HEK293T (cell line): Measurements from ENCODE around the gene NCF1.
"Not testable (repeated sequence)": the region's sequence is repeated elsewhere in the genome, so short reads cannot be mapped to it uniquely, and the experiment has no call there.

ENCODE experiments used
- CTCF ChIA-PET: fragments of 350-600 bp; formaldehyde crosslinking; extraction: SDS; loops from one replicate; lab custom pipeline; 2021; ENCODE audit warnings: antibody characterized with exemption, inconsistent platforms; lab: Yijun Ruan, JAX
- POLR2A ChIA-PET: fragments of 350-600 bp; formaldehyde crosslinking; extraction: SDS; loops from one replicate; lab custom pipeline; 2020; ENCODE audit warnings: antibody characterized with exemption, inconsistent platforms; lab: Yijun Ruan, JAX
- DNase-seq: peaks from one replicate; pipeline ENCODE4 v3.0.0; 2012; ENCODE audit warnings: mixed read lengths; ENCODE audit errors: extremely low spot score
- ARNT ChIP-seq: fragments of 450-650 bp; IDR thresholded peaks from 2 replicates; pipeline ENCODE4 v1.6.1; 2017; ENCODE audit warnings: mild to moderate bottlenecking
- BHLHE40 ChIP-seq: fragments of 450-650 bp; IDR thresholded peaks from 2 replicates; pipeline ENCODE4 v1.6.1; 2016; ENCODE audit warnings: mild to moderate bottlenecking, moderate library complexity, borderline replicate concordance
- CTBP1 ChIP-seq: fragments of 450-650 bp; IDR thresholded peaks from 2 replicates; pipeline ENCODE4 v1.6.1; 2016; ENCODE audit warnings: borderline replicate concordance
- ELF4 ChIP-seq: fragments of 450-650 bp; IDR thresholded peaks from 2 replicates; pipeline ENCODE4 v1.6.1; 2017; ENCODE audit warnings: antibody characterized with exemption
- FOXA1 ChIP-seq: fragments of 450-650 bp; IDR thresholded peaks from 2 replicates; pipeline ENCODE4 v1.6.1; 2016; ENCODE audit warnings: mild to moderate bottlenecking
- FOXK2 ChIP-seq: fragments of 450-650 bp; IDR thresholded peaks from 2 replicates; pipeline ENCODE4 v1.6.1; 2016; ENCODE audit warnings: mild to moderate bottlenecking
- FOXM1 ChIP-seq: fragments of 450-650 bp; IDR thresholded peaks from 2 replicates; pipeline ENCODE4 v1.6.1; 2017; ENCODE audit warnings: mild to moderate bottlenecking, borderline replicate concordance
- HDGF ChIP-seq: fragments of 450-650 bp; IDR thresholded peaks from 2 replicates; pipeline ENCODE4 v1.6.1; 2017; ENCODE audit warnings: antibody characterized with exemption, borderline replicate concordance
- L3MBTL2 ChIP-seq: fragments of 450-650 bp; conservative IDR thresholded peaks from 2 replicates; pipeline ENCODE4 v1.6.1; 2016; ENCODE audit warnings: mild to moderate bottlenecking
- LEF1 ChIP-seq: fragments of 450-650 bp; IDR thresholded peaks from 2 replicates; pipeline ENCODE4 v1.6.1; 2017; ENCODE audit warnings: mild to moderate bottlenecking, borderline replicate concordance
- NFRKB ChIP-seq: fragments of 450-650 bp; IDR thresholded peaks from 2 replicates; pipeline ENCODE4 v1.6.1; 2016; ENCODE audit warnings: mild to moderate bottlenecking, moderate library complexity
- SP1 ChIP-seq: fragments of 450-650 bp; IDR thresholded peaks from 2 replicates; pipeline ENCODE4 v1.6.1; 2017
- TARDBP ChIP-seq: fragments of 450-650 bp; IDR thresholded peaks from 2 replicates; pipeline ENCODE4 v1.6.1; 2016
- ZNF384 ChIP-seq: fragments of 450-650 bp; IDR thresholded peaks from 2 replicates; pipeline ENCODE4 v1.6.1; 2016
- TF ChIP-seq, protein P1 (sequence below): fragments of 450-650 bp; IDR thresholded peaks from 2 replicates; pipeline ENCODE4 v1.6.1; 2016

Gene NCF1

DNA sequence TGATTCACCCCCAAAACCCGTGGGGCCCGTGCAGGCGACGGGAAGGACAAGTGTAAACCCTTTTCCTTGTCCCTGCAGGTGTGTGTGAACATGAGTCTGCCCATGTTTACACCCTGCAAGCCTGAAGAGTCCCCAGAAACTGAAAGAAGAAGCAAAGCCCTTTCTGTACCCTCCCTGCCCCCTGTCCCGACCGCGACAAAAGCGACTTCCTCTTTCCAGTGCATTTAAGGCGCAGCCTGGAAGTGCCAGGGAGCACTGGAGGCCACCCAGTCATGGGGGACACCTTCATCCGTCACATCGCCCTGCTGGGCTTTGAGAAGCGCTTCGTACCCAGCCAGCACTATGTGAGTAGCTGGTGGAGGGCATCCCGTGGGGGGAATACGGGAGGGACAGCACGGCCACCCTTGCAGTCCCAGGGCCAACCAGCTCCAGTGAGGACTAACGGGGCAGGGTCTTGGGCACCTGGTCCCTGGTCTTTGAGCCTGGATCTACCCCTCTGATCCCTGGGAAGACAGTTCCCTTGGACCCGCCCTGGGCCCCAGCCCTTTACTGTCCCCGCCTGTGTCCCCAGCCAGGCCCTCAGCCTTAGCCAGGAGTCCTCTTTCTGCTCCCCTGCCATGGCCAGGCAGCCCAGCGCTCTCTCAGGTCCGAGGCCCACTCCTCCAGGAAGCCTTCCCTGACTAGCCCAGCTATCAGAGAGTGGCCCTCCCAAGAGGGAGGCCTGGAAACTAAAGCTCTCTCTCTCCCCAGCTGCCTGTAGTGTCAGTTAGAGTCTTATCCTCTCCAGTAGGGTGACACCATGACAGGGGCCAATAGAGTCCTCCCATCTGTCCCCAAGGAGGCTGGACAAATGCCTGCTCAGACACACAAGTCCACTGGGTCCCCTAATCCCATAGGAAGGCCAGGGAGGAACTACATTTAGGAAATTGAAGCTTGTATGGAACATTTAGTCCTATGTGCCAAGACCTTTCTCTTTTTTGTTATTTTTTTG lies at the start of gene NCF1:
Gene NCF1, plus strand, starts transcription at position 252 of the 991 bp plus-strand sequence. Its CDS starts 21 bp downstream, at position 273.
- DNase-seq, POLR2A ChIA-PET, CTCF ChIA-PET: not testable (repeated sequence)

DNA sequence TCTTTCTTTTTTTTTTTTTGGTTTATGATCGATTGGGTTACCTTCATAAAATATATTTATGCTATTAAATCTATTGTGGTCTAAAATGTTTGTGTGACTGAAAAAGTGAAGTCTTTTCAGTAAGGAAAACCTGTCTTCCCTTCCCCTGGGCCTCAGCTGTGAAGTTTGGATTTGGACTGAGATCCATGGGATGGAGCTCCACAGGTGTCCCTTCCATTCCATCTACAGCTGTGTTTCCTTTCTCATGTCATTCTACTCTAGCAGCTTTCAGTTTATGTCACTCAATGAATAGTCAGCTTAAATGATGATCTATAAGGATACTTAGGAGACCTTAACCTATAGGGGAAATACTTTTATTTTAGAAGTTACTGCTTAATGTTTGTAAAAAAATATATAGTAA lies 48.0 kb upstream of the NCF1 start:
- TF ChIP-seq TARDBP (no peak), ARNT (no peak), L3MBTL2 (no peak), FOXK2 (no peak), HDGF (no peak), LEF1 (no peak), NFRKB (no peak), FOXA1 (no peak), CTBP1 (no peak)
- TF ChIP-seq, protein P1, sequence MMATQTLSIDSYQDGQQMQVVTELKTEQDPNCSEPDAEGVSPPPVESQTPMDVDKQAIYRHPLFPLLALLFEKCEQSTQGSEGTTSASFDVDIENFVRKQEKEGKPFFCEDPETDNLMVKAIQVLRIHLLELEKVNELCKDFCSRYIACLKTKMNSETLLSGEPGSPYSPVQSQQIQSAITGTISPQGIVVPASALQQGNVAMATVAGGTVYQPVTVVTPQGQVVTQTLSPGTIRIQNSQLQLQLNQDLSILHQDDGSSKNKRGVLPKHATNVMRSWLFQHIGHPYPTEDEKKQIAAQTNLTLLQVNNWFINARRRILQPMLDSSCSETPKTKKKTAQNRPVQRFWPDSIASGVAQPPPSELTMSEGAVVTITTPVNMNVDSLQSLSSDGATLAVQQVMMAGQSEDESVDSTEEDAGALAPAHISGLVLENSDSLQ, result no peak
- POLR2A ChIA-PET, result no interaction called here
- CTCF ChIA-PET, result no interaction called here
- DNase-seq, result no peak

DNA sequence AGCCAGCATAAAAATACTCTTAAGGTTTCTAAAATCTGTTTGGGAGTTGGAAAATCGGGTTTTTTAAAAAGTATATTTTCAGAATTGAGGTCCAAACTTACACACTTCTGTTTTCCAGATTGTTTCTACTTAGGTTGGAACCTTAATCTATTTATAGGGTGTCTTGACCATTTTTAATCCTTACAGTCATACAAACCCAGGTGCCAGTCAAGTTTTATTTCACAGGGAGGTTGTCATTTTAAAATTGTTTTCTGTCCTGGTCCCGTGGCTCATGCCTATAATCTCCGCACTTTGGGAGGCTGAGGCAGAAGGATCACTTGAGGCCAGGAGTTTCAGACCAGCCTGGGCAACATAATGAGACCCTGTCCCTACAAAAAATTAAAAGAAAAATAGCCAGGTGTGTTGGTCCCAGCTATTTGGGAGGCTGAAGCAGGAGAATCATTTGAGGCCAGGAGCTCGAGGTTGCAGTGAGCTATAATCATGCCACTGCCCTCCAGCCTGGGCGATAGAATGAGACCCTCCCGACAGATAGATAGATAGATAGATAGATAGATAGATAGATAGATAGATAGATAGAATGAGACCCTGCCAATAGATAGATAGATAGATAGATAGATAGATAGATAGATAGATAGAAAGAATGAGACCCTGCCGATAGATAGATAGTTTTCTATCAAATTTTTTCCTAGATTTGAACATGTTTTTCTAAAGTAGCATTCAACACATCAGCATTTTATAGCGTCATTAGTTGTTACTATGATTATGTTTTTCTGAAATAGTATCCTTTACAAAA lies 47.3 kb upstream of the NCF1 start:
- TF ChIP-seq LEF1 (no peak), FOXA1 (no peak), HDGF (no peak), ELF4 (no peak), FOXM1 (no peak), ZNF384 (no peak), SP1 (no peak), BHLHE40 (no peak), FOXK2 (no peak), CTBP1 (no peak), TARDBP (no peak)
- TF ChIP-seq, protein P1, result no peak
- ChIA-PET POLR2A (no interaction called here), CTCF (no interaction called here)
- no peak for DNase-seq

DNA sequence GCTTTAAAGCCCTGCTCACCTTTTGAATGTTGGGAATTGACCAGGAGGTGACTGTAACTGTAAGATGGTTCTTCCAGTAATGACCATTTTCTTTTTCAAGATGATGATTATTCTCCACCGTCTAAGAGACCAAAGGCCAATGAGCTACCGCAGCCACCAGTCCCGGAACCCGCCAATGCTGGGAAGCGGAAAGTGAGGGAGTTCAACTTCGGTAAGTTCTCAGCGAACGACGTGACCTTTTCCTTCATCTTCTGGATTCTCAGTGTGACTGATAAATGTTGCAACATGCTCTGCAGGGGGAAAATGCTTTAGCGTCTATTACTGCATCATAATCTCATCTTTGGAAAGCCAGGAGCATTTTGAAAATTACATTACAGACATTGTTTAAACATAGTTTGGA lies 45.1 kb upstream of the NCF1 start:
- CTCF ChIA-PET, POLR2A ChIA-PET, DNase-seq: not testable (repeated sequence)

DNA sequence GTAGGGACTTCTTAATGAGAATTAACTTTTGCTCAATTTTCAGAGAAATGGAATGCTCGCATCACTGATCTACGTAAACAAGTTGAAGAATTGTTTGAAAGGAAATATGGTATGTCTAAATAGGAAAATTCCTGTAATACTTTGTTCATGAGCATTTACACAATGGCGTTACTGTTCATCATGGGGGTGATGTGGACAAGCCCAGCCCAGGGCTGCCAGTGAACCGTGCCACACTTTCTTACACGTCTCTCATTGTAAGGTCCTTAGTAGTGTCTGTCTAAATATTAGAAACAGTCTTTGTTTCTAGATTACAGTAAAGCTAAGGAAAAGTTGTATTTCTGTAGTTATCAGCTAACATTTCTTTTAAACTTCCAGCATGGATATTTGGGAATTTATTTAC lies 43.6 kb upstream of the NCF1 start:
- POLR2A ChIA-PET, DNase-seq, CTCF ChIA-PET: not testable (repeated sequence)

DNA sequence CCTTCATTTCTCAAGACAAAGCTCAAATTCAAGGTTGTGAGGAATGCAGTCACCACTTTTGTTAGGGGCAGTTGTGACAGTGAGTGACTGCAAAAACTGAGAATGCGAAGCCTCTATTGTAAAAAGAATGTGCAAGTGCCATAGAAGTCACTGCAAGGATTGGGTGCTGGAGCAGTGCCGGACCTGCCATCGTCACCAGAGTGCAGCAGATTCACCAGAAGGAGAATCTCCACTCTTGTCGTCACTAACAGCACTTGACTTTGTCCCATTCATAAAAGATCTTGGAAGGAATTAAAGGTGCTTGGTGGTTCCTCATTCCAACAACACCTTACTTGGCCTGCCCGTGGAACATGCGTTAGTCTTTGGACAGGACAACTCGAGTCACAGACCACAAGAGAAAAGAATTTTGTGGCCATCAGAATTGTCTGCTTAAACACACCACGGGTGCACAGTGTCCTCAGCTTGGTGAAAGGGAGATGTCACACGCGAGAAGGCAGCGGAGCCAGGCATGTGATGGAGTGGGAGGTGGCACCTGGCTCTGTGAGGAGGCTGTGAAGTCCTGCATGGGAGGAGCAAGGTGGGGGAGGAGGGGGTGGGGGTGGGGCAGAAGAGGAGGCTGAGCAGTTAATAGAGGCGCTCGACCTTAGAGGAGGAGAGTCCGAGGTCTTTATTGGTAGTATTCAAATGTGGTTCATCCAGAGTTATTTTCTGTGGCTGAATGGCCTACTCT lies 33.7 kb upstream of the NCF1 start:
- POLR2A ChIA-PET, CTCF ChIA-PET, DNase-seq: not testable (repeated sequence)

DNA sequence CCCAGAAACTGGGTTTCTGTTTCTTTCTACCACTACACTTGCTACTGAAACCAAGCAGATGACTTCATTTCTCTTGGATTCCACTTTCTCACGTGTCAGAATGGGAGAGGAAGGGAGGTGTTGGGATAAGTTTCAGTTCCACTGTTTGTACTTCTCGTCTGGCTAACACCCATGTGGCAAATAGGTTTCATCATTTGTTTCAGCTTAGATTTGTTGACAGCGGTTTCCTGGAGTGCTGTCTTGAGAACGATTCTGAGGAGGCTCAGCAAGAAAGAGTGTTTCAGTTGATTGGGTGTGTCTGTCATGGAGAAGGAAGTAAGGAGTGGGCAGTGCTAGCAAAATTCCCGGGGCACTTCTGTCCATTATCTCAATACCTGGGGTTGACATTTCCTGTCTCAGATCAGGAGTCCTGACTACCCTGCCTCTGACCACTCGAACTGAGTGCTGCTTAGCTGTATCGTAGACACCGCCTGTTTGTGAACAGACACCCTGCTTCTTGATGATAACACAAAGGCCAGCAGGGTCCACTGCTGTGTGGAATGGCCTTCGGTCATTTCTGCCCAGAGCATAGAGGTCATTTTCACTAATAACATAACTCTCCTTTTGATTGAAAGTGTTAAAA lies 29.8 kb upstream of the NCF1 start:
- POLR2A ChIA-PET, DNase-seq, CTCF ChIA-PET: not testable (repeated sequence)

DNA sequence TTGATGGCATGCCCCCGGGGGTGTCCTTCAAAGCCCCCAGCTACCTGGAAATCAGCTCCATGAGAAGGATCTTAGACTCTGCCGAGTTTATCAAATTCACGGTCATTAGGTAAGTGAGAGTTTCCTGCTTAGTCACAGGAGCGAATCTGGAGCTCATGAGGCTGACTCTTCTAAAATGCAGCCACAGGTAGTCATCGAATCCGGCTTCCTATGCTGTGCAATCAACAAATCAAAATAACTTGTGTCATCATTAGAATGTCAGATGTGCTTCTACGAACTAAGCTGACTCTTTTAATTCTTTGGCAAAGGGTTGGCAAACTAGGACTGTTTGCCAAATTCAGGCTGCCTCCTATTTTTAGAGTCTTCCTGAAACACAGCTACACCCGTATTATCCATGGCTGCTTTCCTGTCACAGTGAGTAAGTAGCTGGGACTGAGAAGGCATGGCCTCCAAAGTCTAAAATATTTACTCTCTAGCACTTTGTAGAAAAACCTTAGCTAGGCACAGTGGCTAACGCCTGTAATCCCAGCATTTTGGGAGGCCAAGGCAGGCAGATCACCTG lies 19.8 kb upstream of the NCF1 start:
- CTCF ChIA-PET, POLR2A ChIA-PET, DNase-seq: not testable (repeated sequence)

DNA sequence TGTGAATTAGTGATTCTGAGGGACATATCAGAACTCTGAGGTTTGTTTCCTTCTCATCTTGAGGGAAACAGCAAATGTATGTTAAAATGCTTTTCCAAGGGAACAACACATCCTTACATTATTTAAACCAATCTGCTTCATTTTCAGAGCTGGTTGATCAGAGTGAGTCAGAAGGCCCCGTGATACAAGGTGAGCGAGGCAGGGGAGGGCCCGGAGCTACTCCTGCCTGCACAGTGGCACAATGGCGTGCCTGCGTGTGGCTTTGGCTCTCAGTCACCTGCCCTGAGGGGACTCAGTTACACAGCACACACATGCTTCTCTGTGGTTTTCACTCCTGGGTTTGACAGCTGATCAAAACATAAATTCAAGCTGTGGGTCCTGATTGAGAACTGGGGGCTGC lies 17.1 kb upstream of the NCF1 start:
- DNase-seq, CTCF ChIA-PET, POLR2A ChIA-PET: not testable (repeated sequence)

DNA sequence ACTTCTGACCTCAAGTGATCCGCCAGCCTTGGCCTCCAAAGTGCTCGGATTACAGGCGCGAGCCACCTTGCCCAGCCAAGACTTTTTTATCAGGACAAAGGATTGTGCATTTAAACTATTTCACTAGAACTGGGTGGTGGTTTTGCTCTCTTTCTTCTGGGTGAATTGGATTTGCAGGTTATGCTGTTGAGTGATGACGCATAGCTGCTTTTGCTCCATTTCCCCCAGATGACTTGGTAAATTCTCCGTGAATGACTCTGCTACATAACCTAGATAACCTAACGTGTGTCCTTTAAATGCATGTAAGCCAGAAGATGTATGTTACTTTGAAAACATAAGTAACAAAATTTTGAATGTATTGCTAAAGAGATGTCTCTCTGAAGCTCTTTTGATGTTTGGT lies 15.5 kb upstream of the NCF1 start:
- CTCF ChIA-PET, DNase-seq, POLR2A ChIA-PET: not testable (repeated sequence)

DNA sequence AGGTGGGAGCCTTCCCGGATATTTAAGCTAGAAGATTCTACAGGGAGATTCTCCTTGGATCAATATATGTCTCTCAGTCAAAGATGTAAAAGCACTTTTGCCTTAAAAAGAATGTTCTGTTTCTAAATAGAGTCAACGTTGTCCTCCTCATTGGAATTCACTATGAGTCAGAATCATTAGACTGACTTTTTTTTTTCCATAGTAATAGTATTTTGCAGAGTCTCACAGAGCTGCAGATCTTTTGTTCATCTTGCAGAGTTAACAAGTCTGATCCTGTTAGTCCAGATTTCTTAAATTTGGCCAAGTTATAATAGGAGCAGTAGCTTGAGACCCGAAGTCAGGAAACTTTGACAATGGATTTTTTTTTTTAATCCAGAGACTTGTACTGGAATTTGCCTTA lies 14.8 kb upstream of the NCF1 start:
- CTCF ChIA-PET, POLR2A ChIA-PET, DNase-seq: not testable (repeated sequence)

DNA sequence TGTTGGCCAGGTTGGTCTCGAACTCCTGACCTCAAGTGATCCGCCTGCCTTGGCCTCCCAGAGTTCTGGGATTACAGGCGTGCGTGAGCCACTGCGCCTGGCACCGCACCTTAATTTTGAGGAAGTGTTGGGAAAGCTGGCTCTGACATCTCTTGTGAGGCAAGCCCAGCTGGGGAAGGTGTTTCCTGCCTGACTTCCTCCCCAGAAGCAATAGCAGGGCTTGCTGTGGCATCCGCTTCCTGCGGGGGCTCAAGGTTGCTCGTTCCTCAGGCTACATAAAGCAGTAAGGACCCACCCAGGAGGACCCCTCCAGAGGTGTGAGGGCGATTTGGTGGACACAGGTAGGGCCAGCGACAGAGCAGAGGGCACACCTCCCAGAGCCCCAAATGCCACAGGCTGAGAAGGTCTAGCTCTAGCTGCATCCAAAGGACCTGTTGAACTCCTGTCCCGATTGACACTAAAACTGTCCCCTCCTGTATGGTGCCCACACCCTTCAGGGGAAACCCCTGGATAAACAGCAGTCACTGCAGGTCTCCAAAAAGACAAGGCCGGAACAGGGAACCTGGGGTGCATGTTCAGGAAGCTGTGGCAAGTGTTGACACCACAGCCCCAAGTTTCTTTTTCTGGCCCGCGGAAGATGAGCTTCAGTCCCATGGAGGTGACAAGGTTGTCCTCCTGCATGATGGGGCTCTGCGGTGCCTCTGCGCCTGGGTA lies 8.4 kb upstream of the NCF1 start:
- POLR2A ChIA-PET, CTCF ChIA-PET: not testable (repeated sequence)

More for the DNA sequence above, 8.4 kb upstream of the NCF1 start:
- DNase-seq, result not testable (repeated sequence)
